Gastrocnemius medialis (tissue), 4 donors: ENCODE data around the gene KIF13A. TPM values are rescaled to one million over a fixed set of nuclear protein-coding genes. Genes with fewer than 3 reads are reported as not detected.

Source experiments
- ATAC-seq, 2 donors: fragments of 150-250 bp; one replicate each; pipeline ENCODE4 v1.9.1; 2016
- DNase-seq, 2 donors: peaks; one replicate each; pipeline ENCODE4 v3.0.0-alpha.2; 2019
- H3K27ac ChIP-seq, 4 donors: fragments of 200-600 bp; sonication (generic); 1 replicate in 1 of 4; 2 replicates in 3 of 4; pipeline ENCODE4 v1.5.1; 2016 to 2018; ENCODE audit warnings: mild to moderate bottlenecking in 2 of 4, moderate library complexity in 1 of 4
- H3K27me3 ChIP-seq, 3 donors: fragments of 200-600 bp; sonication (generic) in 2 of 3; 1 replicate in 1 of 3; 2 replicates in 2 of 3; pipeline versions ENCODE4 v1.5.1 to v1.6.0; 2016 to 2019; ENCODE audit warnings: mild to moderate bottlenecking in 1 of 3, moderate library complexity in 1 of 3
- H3K36me3 ChIP-seq, 2 donors: fragments of 200-600 bp; sonication (generic) in 1 of 2; one replicate each; pipeline ENCODE4 v1.5.1; 2017 to 2018
- H3K4me1 ChIP-seq, 2 donors: fragments of 200-600 bp; sonication (generic) in 1 of 2; one replicate each; pipeline ENCODE4 v1.5.1; 2016 to 2017; ENCODE audit warnings: mild to moderate bottlenecking in 2 of 2
- H3K4me3 ChIP-seq, 4 donors: fragments of 200-600 bp; sonication (generic) in 3 of 4; 1 replicate in 1 of 4; 2 replicates in 3 of 4; pipeline ENCODE4 v1.5.1; 2016 to 2019; ENCODE audit warnings: mild to moderate bottlenecking in 2 of 4
- H3K9me3 ChIP-seq, 3 donors: fragments of 200-600 bp; sonication (generic) in 2 of 3; 1 replicate in 1 of 3; 2 replicates in 2 of 3; pipeline ENCODE4 v1.5.1; 2016 to 2019
- POLR2A ChIP-seq, 2 donors: fragments of 450-650 bp; IDR thresholded peaks; one replicate each; pipeline ENCODE4 v1.6.1; 2017; ENCODE audit warnings: antibody characterized with exemption in 2 of 2, mild to moderate bottlenecking in 2 of 2, moderate library complexity in 2 of 2
- in situ Hi-C, 4 donors: fragments of 200-750 bp; cut with MboI; loops; one replicate each; pipeline versions ENCODE4 v1.15.0 to v1.8.0; 2017; ENCODE audit warnings: low sequenced_read_pairs in 4 of 4
- intact Hi-C: fragments of 100-400 bp; cut with DNase I; formaldehyde crosslinking; loops from one replicate; pipeline ENCODE4 v1.15.1; 2023; ENCODE audit warnings: low total_unique reads
- total RNA-seq, 4 donors: library from RNA; depleted of rRNA; stranded (reverse); fragments of >200 nt; gene quantifications; one replicate each; pipeline versions ENCODE4 v1.1.0 to v1.2.3, GENCODE V29; 2016
- TF ChIP-seq, protein P1 (sequence below), 5 experiments: fragments of 450-650 bp in 3 of 5; fragments of 200-600 bp in 2 of 5; sonication (generic) in 2 of 5; IDR thresholded peaks in 4 of 5; conservative IDR thresholded peaks in 1 of 5; 1 replicate in 4 of 5; 2 replicates in 1 of 5; pipeline ENCODE4 v1.5.1; 2016 to 2019; ENCODE audit warnings: antibody characterized with exemption in 5 of 5, mild to moderate bottlenecking in 3 of 5, moderate library complexity in 3 of 5

KIF13A gene
- total RNA-seq, 4 donors from 2014 or later, result 47.4 to 72.9 (median 63.8) TPM

DNA sequence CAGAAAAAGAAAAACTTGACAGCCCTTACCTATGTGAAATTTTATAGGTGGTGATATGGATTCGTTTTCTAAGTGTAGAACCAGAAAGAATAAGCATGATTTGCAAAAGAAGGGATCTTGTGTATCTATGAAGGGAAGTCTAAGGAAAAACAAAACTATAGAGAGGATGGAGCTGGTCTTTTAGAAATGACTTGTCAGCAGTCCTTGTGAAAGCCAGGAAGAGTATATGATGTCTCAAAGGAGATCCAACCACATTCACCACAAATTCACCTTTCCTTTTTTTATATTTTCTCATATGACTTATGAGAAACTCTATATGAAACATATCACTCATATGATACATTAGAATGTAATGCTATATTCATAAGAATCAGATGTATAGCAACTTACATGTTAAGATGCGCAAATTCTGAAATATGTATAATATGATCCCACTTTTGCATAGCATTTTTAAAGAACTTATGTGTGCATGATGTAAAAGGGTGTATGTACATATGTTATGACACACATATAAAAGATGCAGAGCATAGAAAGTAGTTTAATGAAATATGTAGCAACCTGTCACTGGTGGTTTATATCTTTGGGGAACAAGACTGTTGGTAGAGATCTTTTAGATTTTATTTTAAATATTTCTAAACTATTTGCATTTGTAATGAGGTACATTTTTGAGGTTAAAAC is 188.8 kb downstream of the KIF13A start:
- Histone ChIP-seq H3K36me3 (peaks cover 3 to 92% of the 10 kb centered on the region in 2 donors), H3K27me3 (no peaks in the 10 kb centered on the region), H3K4me3 (no peak overlapping the region), H3K4me1 (peaks cover 5 to 7% of the 10 kb centered on the region in 2 donors), H3K9me3 (no peaks in the 10 kb centered on the region), H3K27ac (no peak overlapping the region)
- no peak for TF ChIP-seq POLR2A (IDR thresholded peaks at IDR 0.05)
- TF ChIP-seq, protein P1, sequence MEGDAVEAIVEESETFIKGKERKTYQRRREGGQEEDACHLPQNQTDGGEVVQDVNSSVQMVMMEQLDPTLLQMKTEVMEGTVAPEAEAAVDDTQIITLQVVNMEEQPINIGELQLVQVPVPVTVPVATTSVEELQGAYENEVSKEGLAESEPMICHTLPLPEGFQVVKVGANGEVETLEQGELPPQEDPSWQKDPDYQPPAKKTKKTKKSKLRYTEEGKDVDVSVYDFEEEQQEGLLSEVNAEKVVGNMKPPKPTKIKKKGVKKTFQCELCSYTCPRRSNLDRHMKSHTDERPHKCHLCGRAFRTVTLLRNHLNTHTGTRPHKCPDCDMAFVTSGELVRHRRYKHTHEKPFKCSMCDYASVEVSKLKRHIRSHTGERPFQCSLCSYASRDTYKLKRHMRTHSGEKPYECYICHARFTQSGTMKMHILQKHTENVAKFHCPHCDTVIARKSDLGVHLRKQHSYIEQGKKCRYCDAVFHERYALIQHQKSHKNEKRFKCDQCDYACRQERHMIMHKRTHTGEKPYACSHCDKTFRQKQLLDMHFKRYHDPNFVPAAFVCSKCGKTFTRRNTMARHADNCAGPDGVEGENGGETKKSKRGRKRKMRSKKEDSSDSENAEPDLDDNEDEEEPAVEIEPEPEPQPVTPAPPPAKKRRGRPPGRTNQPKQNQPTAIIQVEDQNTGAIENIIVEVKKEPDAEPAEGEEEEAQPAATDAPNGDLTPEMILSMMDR (IDR thresholded peaks at IDR 0.05 in 4 of 5, conservative IDR thresholded peaks at IDR 0.05 in 1 of 5), result no peak
- intact Hi-C loops (no loop called here), in situ Hi-C loops (loop anchor here in 2 of 4 donors (25.0 kb wide), 2 partner anchors 136 to 186 kb away; partner anchors contain the start of gene FAM8A1 (in 1 of the 2))
- ATAC-seq (no peak), DNase-seq (no peak)

DNA sequence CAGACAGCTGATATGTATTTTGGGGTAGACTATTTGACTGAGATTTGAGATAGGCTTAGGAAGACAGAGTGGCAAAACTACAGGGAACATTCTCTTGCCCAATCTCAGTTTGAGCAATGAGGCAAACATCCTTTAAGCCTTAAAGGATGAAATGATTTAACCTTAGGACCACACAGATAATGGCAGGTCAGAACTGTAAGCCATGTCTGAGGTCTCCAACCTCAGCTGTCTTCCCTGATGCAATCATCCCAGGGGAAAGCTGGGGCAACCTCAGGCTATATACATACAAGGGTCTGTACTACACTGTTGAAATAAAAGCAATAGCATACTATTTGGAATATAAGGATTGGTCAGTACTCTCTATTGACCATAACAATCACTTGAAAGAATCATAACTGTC is 196.9 kb downstream of the KIF13A start:
- TF ChIP-seq, protein P1 (IDR thresholded peaks at IDR 0.05 in 4 of 5, conservative IDR thresholded peaks at IDR 0.05 in 1 of 5), result no peak
- no peak for TF ChIP-seq POLR2A (IDR thresholded peaks at IDR 0.05)
- in situ Hi-C loops, result loop anchor here in 2 of 4 donors (25.0 kb wide), 2 partner anchors 128 to 178 kb away; partner anchors contain the start of gene FAM8A1 (in 1 of the 2)
- no peaks in the 10 kb centered on the region for H3K4me1 ChIP-seq
- H3K27me3 ChIP-seq, result no peaks in the 10 kb centered on the region
- no peak overlapping the region for H3K27ac ChIP-seq
- ATAC-seq (peak in 1 of 2 donors; percentile 36), DNase-seq (no peak)
- peaks cover 0 to 76% of the 10 kb centered on the region in 2 donors for H3K36me3 ChIP-seq
- no peak overlapping the region for H3K4me3 ChIP-seq
- H3K9me3 ChIP-seq, result no peaks in the 10 kb centered on the region
- intact Hi-C loops, result no loop called here

DNA sequence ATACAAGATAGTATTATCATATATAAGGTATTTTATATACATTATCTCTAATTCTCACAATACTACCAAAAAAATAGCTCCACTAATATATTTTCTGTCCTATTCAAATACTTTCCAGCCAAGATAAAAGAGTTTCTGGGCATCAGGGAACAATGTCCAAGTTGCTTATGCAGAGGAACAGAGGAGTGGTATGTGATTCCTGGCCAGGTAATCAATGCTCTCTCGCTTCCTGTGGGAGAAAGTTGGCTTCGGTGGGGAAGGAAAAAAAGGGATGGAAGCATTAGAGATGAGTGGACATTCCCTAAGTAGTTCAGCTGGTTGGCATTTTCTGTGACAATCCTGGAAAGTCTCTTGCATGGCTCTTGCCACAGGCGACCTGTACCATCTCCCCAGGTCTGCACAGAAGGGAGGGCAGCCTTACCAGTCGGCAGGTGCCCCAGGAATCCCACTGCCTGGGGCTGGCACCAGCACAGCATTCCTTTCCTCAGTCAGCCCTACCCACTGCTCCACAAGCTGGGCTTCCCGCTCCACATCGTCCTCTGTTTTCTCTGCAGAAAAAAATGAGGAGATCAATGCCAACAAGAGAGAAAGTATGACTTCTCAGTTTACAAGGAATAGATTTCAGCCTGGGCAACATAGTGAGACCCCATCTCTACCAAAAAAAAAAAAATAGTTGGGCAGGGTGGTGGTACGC is 202.2 kb downstream of the KIF13A start:
- Histone ChIP-seq H3K9me3 (no peaks in the 10 kb centered on the region), H3K4me1 (no peaks in the 10 kb centered on the region), H3K4me3 (no peak overlapping the region), H3K27me3 (no peaks in the 10 kb centered on the region), H3K27ac (no peak overlapping the region), H3K36me3 (peaks cover 4 to 92% of the 10 kb centered on the region in 2 donors)
- ATAC-seq, result no peak
- intact Hi-C loops, result loop anchor here (10.0 kb wide), 1 partner anchor 110 kb away; no protein-coding TSS in a partner anchor
- in situ Hi-C loops, result loop anchor here in 2 of 4 donors (25.0 kb wide), 2 partner anchors 123 to 173 kb away; partner anchors contain the start of gene FAM8A1 (in 1 of the 2)
- TF ChIP-seq, protein P1 (IDR thresholded peaks at IDR 0.05 in 4 of 5, conservative IDR thresholded peaks at IDR 0.05 in 1 of 5), result no peak
- TF ChIP-seq POLR2A (IDR thresholded peaks at IDR 0.05), result no peak
- DNase-seq, result no peak

DNA sequence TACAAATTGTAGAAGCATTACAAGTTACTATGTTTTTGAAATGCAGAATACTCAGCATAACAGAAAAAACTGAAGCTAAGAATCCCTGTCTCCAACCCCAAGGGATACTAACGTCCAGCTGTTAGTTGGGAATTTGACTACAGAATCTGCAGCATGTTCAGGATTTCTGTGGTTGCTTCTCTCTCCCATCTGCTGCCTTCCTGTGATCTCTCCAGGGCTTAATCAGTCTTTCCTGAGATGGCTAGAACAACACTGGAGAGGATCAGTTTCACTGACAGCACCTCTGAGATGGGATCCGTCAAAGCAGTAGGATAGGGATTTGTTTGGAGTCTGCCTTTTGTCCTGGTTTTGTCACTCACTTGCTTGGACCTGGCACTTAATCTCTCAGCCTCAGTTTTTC is 207.4 kb downstream of the KIF13A start:
- Histone ChIP-seq H3K4me1 (no peaks in the 10 kb centered on the region), H3K9me3 (no peaks in the 10 kb centered on the region), H3K36me3 (peaks cover 10 to 96% of the 10 kb centered on the region in 2 donors), H3K4me3 (no peak overlapping the region), H3K27me3 (no peaks in the 10 kb centered on the region), H3K27ac (no peak overlapping the region)
- DNase-seq (no peak), ATAC-seq (no peak)
- in situ Hi-C loops (loop anchor here in 2 of 4 donors (25.0 kb wide), 2 partner anchors 118 to 168 kb away; partner anchors contain the start of gene FAM8A1 (in 1 of the 2)), intact Hi-C loops (loop anchor here (10.0 kb wide), 1 partner anchor 105 kb away; no protein-coding TSS in a partner anchor)
- TF ChIP-seq POLR2A (IDR thresholded peaks at IDR 0.05), result no peak
- TF ChIP-seq, protein P1 (IDR thresholded peaks at IDR 0.05 in 4 of 5, conservative IDR thresholded peaks at IDR 0.05 in 1 of 5), result no peak
